ENCODE results near the gene PEX14.

Gene PEX14

GRCh38 chr1:10541286-10541685 is 66.5 kb downstream of the PEX14 start:
- ATAC-seq, result no peak
- TF ChIP-seq PPARA (CRISPR knock-in tag; IDR thresholded peaks at IDR 0.05; ENCODE audit: borderline replicate concordance) (no peak), ARNTL (CRISPR knock-in tag; IDR thresholded peaks at IDR 0.05; ENCODE audit: borderline replicate concordance, low read depth) (no peak), TCF4 (CRISPR knock-in tag; IDR thresholded peaks at IDR 0.05; ENCODE audit: borderline replicate concordance) (no peak), CSDC2 (CRISPR knock-in tag; IDR thresholded peaks at IDR 0.05) (no peak), ESRRG (CRISPR knock-in tag; IDR thresholded peaks at IDR 0.05) (no peak), RARB (CRISPR knock-in tag; IDR thresholded peaks at IDR 0.05) (no peak)

DNA sequence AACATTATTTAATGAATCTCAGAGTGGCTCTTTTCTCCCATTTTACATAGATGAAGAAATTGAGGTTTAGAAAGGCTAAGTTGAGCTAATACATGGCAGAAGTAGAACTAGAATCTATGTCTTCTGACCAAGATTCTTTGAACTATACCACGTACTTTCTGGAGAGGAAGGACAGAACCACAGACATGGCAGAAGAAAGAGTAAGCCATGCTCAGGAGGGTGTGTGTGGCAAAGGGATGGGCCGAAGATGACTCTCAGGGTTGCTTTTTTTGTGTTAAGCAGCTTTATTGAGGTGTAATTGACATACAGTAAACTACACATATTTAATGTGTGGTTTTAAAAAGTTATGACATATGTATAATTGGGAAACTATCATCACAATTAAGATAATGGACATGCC is 69.5 kb downstream of the PEX14 start:
- TF ChIP-seq, protein P1, sequence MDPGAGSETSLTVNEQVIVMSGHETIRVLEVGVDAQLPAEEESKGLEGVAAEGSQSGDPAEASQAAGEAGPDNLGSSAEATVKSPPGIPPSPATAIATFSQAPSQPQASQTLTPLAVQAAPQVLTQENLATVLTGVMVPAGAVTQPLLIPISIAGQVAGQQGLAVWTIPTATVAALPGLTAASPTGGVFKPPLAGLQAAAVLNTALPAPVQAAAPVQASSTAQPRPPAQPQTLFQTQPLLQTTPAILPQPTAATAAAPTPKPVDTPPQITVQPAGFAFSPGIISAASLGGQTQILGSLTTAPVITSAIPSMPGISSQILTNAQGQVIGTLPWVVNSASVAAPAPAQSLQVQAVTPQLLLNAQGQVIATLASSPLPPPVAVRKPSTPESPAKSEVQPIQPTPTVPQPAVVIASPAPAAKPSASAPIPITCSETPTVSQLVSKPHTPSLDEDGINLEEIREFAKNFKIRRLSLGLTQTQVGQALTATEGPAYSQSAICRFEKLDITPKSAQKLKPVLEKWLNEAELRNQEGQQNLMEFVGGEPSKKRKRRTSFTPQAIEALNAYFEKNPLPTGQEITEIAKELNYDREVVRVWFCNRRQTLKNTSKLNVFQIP (CRISPR knock-in tag; IDR thresholded peaks at IDR 0.05; ENCODE audit: borderline replicate concordance, low read depth), result no peak
- TF ChIP-seq, protein P2, sequence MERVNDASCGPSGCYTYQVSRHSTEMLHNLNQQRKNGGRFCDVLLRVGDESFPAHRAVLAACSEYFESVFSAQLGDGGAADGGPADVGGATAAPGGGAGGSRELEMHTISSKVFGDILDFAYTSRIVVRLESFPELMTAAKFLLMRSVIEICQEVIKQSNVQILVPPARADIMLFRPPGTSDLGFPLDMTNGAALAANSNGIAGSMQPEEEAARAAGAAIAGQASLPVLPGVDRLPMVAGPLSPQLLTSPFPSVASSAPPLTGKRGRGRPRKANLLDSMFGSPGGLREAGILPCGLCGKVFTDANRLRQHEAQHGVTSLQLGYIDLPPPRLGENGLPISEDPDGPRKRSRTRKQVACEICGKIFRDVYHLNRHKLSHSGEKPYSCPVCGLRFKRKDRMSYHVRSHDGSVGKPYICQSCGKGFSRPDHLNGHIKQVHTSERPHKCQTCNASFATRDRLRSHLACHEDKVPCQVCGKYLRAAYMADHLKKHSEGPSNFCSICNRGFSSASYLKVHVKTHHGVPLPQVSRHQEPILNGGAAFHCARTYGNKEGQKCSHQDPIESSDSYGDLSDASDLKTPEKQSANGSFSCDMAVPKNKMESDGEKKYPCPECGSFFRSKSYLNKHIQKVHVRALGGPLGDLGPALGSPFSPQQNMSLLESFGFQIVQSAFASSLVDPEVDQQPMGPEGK (CRISPR knock-in tag; IDR thresholded peaks at IDR 0.05; ENCODE audit: borderline replicate concordance), result no peak
- TF ChIP-seq ZNF70 (CRISPR knock-in tag; IDR thresholded peaks at IDR 0.05), result no peak
- no peak for TF ChIP-seq TOX (CRISPR knock-in tag; IDR thresholded peaks at IDR 0.05; ENCODE audit: borderline replicate concordance)
- no peak for TF ChIP-seq PPARA (CRISPR knock-in tag; IDR thresholded peaks at IDR 0.05; ENCODE audit: borderline replicate concordance)
- no peak for TF ChIP-seq TCF4 (CRISPR knock-in tag; IDR thresholded peaks at IDR 0.05; ENCODE audit: borderline replicate concordance)
- TF ChIP-seq ZC3H10 (CRISPR knock-in tag; IDR thresholded peaks at IDR 0.05), result no peak
- no peak for ATAC-seq

DNA sequence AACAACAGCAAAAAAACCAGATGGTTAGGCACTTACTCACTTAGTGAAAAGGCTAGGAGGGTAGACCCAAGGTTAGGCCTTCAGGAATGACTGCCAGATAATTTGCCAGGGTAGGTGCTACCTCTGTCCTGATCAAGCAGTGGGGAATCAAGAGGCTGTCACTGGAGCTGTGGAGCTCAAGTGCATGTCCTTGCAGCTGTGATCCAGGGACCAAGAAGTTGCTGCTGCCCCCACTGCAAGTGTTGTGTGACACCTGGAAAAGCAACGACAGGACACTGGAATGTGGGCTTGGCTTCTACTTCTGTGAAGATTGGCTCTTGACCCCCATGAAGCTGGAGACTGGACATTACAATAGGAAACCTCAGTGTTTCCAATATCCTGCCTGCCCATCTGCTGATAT is 72.1 kb downstream of the PEX14 start:
- no peak for ATAC-seq
- TF ChIP-seq PPARA (CRISPR knock-in tag; IDR thresholded peaks at IDR 0.05; ENCODE audit: borderline replicate concordance) (no peak), ZC3H10 (CRISPR knock-in tag; IDR thresholded peaks at IDR 0.05) (no peak), CSDC2 (CRISPR knock-in tag; IDR thresholded peaks at IDR 0.05) (no peak), TCF4 (CRISPR knock-in tag; IDR thresholded peaks at IDR 0.05; ENCODE audit: borderline replicate concordance) (no peak), RARB (CRISPR knock-in tag; IDR thresholded peaks at IDR 0.05) (no peak), TOX (CRISPR knock-in tag; IDR thresholded peaks at IDR 0.05; ENCODE audit: borderline replicate concordance) (no peak), GLIS3 (CRISPR knock-in tag; IDR thresholded peaks at IDR 0.05) (no peak), ZNF565 (CRISPR knock-in tag; conservative IDR thresholded peaks at IDR 0.05; ENCODE audit: low read depth) (no peak), ZFP30 (CRISPR knock-in tag; IDR thresholded peaks at IDR 0.05) (no peak), ESRRG (CRISPR knock-in tag; IDR thresholded peaks at IDR 0.05) (no peak), ISL1 (CRISPR knock-in tag; IDR thresholded peaks at IDR 0.05) (no peak)
- TF ChIP-seq, protein P3, sequence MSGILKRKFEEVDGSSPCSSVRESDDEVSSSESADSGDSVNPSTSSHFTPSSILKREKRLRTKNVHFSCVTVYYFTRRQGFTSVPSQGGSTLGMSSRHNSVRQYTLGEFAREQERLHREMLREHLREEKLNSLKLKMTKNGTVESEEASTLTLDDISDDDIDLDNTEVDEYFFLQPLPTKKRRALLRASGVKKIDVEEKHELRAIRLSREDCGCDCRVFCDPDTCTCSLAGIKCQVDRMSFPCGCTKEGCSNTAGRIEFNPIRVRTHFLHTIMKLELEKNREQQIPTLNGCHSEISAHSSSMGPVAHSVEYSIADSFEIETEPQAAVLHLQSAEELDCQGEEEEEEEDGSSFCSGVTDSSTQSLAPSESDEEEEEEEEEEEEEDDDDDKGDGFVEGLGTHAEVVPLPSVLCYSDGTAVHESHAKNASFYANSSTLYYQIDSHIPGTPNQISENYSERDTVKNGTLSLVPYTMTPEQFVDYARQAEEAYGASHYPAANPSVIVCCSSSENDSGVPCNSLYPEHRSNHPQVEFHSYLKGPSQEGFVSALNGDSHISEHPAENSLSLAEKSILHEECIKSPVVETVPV (CRISPR knock-in tag; IDR thresholded peaks at IDR 0.05), result no peak
- TF ChIP-seq, protein P2 (CRISPR knock-in tag; IDR thresholded peaks at IDR 0.05; ENCODE audit: borderline replicate concordance), result no peak
- TF ChIP-seq, protein P4, sequence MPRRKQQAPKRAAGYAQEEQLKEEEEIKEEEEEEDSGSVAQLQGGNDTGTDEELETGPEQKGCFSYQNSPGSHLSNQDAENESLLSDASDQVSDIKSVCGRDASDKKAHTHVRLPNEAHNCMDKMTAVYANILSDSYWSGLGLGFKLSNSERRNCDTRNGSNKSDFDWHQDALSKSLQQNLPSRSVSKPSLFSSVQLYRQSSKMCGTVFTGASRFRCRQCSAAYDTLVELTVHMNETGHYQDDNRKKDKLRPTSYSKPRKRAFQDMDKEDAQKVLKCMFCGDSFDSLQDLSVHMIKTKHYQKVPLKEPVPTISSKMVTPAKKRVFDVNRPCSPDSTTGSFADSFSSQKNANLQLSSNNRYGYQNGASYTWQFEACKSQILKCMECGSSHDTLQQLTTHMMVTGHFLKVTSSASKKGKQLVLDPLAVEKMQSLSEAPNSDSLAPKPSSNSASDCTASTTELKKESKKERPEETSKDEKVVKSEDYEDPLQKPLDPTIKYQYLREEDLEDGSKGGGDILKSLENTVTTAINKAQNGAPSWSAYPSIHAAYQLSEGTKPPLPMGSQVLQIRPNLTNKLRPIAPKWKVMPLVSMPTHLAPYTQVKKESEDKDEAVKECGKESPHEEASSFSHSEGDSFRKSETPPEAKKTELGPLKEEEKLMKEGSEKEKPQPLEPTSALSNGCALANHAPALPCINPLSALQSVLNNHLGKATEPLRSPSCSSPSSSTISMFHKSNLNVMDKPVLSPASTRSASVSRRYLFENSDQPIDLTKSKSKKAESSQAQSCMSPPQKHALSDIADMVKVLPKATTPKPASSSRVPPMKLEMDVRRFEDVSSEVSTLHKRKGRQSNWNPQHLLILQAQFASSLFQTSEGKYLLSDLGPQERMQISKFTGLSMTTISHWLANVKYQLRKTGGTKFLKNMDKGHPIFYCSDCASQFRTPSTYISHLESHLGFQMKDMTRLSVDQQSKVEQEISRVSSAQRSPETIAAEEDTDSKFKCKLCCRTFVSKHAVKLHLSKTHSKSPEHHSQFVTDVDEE (CRISPR knock-in tag; IDR thresholded peaks at IDR 0.05), result no peak

All from SK-N-SH treated with all-trans-retinoic acid at 6 μM for 48 hours (cell line).